GM12874 (cell line): ENCODE measurements around the gene WNT10A.

Experiments used
- TF ChIP-seq, protein P1 (sequence below): IDR thresholded peaks from 2 replicates; pipeline ENCODE4 v1.5.1; 2011; ENCODE audit warnings: low read depth, mild to moderate bottlenecking, control low read depth, low read length, moderate library complexity; ENCODE audit not compliant: insufficient read depth

Gene WNT10A

GRCh38 chr2:218854860-218855259 lies 25.8 kb upstream of the WNT10A start:
- TF ChIP-seq, protein P1, sequence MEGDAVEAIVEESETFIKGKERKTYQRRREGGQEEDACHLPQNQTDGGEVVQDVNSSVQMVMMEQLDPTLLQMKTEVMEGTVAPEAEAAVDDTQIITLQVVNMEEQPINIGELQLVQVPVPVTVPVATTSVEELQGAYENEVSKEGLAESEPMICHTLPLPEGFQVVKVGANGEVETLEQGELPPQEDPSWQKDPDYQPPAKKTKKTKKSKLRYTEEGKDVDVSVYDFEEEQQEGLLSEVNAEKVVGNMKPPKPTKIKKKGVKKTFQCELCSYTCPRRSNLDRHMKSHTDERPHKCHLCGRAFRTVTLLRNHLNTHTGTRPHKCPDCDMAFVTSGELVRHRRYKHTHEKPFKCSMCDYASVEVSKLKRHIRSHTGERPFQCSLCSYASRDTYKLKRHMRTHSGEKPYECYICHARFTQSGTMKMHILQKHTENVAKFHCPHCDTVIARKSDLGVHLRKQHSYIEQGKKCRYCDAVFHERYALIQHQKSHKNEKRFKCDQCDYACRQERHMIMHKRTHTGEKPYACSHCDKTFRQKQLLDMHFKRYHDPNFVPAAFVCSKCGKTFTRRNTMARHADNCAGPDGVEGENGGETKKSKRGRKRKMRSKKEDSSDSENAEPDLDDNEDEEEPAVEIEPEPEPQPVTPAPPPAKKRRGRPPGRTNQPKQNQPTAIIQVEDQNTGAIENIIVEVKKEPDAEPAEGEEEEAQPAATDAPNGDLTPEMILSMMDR: no peak

GRCh38 chr2:218855305-218856166 lies 25.1 kb upstream of the WNT10A start:
- TF ChIP-seq, protein P1: no peak

DNA sequence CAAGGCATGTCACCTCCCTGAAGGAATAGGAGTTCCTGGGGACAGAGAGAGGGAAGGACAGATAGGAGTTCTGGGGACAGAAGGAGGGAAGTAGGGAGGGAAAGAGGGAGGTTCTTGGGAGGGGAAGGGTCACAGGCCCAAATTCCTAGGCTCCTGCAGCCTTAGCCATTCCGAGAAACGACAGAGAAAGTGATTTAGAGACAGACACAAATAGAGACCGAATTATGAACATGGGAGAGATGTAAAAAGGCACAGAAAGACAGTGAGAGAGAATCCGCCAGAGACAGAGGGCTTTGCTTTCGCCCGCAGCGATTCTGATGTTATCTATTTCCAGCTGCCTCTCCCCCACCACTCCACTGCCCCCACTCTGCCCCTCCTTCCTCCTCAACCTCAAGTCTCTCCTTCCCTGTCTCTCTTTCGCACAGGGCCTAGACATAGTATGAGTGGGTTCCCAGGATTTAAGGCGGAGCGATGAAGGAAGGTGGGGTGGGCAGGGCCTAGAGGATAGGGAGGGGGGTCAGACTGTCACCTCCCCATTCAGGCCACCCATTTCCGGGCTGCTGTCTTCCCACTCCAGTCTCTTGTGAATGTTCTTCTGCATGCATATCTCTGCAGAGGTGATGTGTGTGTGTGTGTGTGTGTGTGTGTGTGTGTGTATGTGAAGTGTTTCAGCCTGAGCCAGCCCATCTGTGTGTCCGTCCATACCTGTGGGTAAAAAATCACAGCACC lies 24.3 kb upstream of the WNT10A start:
- TF ChIP-seq, protein P1: no peak

DNA sequence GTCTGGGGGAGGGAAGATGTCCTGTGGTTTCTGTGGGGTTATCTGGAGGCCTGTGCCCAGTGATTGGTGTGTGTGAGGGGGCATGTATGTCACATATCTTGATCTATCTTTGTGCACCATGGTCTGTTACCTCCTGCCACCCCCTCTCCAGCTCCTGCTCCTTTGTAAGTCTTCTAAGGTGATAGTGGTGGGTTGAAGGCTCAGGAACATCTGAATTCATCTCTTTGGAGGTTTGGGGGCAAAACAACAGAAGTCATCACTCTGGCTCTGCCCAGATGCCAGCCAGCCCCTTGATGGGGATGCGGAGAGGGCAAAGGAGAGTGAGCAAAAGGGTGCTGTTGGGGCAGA lies 23.8 kb upstream of the WNT10A start:
- TF ChIP-seq, protein P1: no peak

DNA sequence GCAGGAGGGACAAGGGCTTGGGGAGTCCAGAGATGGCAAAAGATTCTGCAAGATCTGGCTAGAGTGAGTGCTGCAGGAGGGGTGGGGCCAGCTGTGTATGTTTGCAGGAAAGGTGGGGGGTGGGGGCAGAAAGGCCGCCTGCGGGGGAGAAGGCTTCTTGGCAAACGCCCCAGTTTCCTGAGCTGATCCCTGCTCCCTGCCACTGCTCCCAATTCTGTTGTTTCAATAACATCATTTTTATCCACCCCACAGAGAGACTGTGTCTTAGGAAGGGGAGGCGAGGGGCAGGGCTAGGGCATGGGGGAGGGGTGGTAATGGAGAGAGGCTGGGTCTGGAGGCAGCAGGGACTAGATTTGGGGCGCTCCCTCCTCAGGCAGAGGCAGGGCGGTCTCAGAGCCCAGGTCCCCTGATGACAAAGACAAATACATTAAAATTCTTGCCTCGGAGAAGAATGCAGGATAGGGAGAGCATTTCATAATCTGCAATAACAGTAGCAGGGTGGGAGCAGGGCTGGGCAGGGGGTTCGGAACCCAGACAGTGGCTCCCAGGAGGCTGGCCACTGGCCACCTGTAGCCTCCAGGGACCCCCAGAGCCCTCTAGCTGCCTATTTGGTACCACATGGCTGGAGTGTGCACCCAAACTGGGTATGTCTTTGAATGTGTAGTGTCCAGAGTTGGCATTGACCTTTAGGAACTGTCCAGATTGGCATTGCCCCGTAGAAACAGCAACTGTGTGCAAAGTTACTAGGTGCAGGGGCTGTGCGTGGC lies 23.1 kb upstream of the WNT10A start:
- TF ChIP-seq, protein P1: no peak

- TF ChIP-seq, protein P1: no peak
Observed at GRCh38 chr2:218858138-218858445, 22.6 kb upstream of the WNT10A start.
